NB4 (cell line): ENCODE data around the gene SLC12A7.

Experiments
- CTCF ChIP-seq: IDR thresholded peaks from one replicate; pipeline ENCODE4 v1.5.1; 2012; ENCODE audit warnings: low read depth, low read length
- MAX ChIP-seq: IDR thresholded peaks from 2 replicates; pipeline ENCODE4 v1.6.1; 2011; ENCODE audit warnings: low read depth, low read length
- MYC ChIP-seq: IDR thresholded peaks from 2 replicates; pipeline ENCODE4 v1.6.1; 2011; ENCODE audit warnings: low read depth, low read length
- POLR2A ChIP-seq: IDR thresholded peaks from 2 replicates; pipeline ENCODE4 v1.6.1; 2011; ENCODE audit warnings: mild to moderate bottlenecking; ENCODE audit not compliant: insufficient read length; ENCODE audit errors: extremely low read depth

DNA sequence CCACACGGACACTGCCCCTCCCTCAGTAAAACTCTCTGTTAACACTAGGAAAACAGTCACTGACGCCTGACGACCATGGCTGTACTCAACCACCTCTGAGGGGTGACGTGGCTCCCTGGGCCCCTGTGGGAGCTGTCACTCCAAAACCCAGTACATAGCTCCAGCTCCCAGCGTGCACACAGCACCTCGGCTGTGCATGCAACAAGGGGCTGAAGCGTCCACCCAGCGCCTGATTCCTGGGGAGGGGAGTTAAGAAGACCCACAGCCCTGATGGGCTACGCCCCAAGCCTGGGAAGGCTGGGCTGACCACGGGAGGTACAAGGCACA lies 36.3 kb downstream of the SLC12A7 start:
- no peak for TF ChIP-seq CTCF
- no peak for TF ChIP-seq MAX
- no peak for TF ChIP-seq POLR2A
- no peak for TF ChIP-seq MYC
